Colonic mucosa (tissue), 4 donors: ENCODE data around the gene ULBP1. TPM values are rescaled to one million over a fixed set of nuclear protein-coding genes. Genes with fewer than 3 reads are reported as not detected.
"Not testable (repeated sequence)": the region's sequence is repeated elsewhere in the genome, so short reads cannot be mapped to it uniquely, and the experiment has no call there.

Experiments used
- DNase-seq: peaks from one replicate; pipeline ENCODE4 v3.0.0-alpha.2; 2020
- H3K27ac ChIP-seq: fragments of 200-600 bp; one replicate; pipeline ENCODE4 v1.8.0; 2021
- H3K27me3 ChIP-seq: fragments of 200-600 bp; one replicate; pipeline ENCODE4 v1.8.0; 2021
- H3K36me3 ChIP-seq: fragments of 200-600 bp; one replicate; pipeline ENCODE4 v1.8.0; 2021
- H3K4me1 ChIP-seq: fragments of 200-600 bp; one replicate; pipeline ENCODE4 v1.8.0; 2021; ENCODE audit warnings: mild to moderate bottlenecking
- H3K4me3 ChIP-seq: fragments of 200-600 bp; one replicate; pipeline ENCODE4 v1.8.0; 2021
- H3K9ac ChIP-seq, 2 donors: one replicate each; pipeline ENCODE4 v1.7.0; 2013; ENCODE audit warnings: control low read depth in 2 of 2, low read depth in 2 of 2, low read length in 2 of 2
- H3K9me3 ChIP-seq: fragments of 200-600 bp; one replicate; pipeline ENCODE4 v1.8.0; 2021
- intact Hi-C: fragments of 100-400 bp; cut with DNase I; formaldehyde crosslinking; loops from one replicate; pipeline ENCODE4 v1.14.1; 2022
- total RNA-seq, 2 donors: library from RNA; stranded (reverse); fragmentation: NEBNext Ultra II Directional in 1 of 2; extraction: Animal tissue kit (Norgen Biotek cat#: 25700) in 1 of 2; gene quantifications; one replicate each; pipeline ENCODE4 v1.2.1, GENCODE V29; 2021
- TF ChIP-seq, protein P1 (sequence below): fragments of 200-600 bp; IDR thresholded peaks from one replicate; pipeline ENCODE4 v1.8.0; 2022; ENCODE audit warnings: antibody characterized with exemption, mild to moderate bottlenecking
- donor health status: healthy.
- donor health status: DM: no; HTN: no; CAD: no.
- donor health status: DM: no; HTN: no; CAD: no.

ULBP1 gene
- total RNA-seq, 2 donors from 2014 or later, result not detected

DNA sequence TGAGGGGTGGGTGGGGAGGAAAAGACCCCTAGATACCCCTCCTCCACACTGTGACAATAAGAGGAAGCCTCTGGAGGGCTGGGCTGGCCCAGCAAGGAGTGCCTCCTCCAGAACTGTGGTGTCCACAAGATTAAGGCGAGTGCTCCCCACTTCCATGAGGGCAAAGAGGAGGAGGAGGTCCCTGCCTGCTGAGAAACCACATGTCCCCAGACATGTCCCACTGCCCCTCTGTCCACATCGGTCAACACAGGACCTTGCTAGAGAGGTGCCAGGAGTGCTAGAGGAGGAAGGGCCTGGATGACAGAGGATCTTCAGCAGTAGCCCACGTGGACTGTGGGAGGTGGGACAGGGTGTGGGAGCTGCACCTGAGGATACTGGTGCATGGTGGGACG is 43.9 kb upstream of the ULBP1 start:
- Histone ChIP-seq H3K27ac (no peak overlapping the region), H3K9me3 (no peaks in the 10 kb centered on the region), H3K4me3 (no peak overlapping the region), H3K36me3 (no peaks in the 10 kb centered on the region), H3K9ac (no peak overlapping the region), H3K4me1 (no peaks in the 10 kb centered on the region), H3K27me3 (no peaks in the 10 kb centered on the region)
- intact Hi-C loops, result no loop called here
- TF ChIP-seq, protein P1, sequence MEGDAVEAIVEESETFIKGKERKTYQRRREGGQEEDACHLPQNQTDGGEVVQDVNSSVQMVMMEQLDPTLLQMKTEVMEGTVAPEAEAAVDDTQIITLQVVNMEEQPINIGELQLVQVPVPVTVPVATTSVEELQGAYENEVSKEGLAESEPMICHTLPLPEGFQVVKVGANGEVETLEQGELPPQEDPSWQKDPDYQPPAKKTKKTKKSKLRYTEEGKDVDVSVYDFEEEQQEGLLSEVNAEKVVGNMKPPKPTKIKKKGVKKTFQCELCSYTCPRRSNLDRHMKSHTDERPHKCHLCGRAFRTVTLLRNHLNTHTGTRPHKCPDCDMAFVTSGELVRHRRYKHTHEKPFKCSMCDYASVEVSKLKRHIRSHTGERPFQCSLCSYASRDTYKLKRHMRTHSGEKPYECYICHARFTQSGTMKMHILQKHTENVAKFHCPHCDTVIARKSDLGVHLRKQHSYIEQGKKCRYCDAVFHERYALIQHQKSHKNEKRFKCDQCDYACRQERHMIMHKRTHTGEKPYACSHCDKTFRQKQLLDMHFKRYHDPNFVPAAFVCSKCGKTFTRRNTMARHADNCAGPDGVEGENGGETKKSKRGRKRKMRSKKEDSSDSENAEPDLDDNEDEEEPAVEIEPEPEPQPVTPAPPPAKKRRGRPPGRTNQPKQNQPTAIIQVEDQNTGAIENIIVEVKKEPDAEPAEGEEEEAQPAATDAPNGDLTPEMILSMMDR, result no peak
- DNase-seq, result no peak

DNA sequence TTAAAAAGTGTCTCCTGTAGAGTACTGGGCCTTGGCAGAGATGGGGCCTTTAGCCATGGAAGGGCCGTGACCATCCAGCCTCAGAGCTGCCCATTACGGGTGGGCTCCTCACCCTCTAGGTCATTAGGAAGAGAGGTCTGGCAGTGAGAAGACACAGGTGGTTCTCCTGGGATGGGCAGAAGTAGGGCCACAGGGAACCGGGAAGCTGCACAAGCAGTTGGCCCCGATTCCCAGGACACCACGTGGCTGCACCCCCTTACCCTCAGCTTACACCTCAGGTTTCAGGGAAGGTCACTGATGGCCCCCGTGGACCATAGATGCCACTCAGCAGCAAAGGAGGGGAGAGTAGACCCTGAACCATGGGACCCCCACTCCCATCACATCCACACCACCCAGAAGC is 42.4 kb upstream of the ULBP1 start:
- no peak for DNase-seq
- H3K36me3 ChIP-seq, result no peaks in the 10 kb centered on the region
- no peaks in the 10 kb centered on the region for H3K4me1 ChIP-seq
- H3K27ac ChIP-seq, result no peak overlapping the region
- TF ChIP-seq, protein P1, result no peak
- H3K27me3 ChIP-seq, result peaks cover 4% of the 10 kb centered on the region
- no peak overlapping the region for H3K4me3 ChIP-seq
- H3K9me3 ChIP-seq, result no peaks in the 10 kb centered on the region
- H3K9ac ChIP-seq, result no peak overlapping the region
- intact Hi-C loops, result no loop called here

DNA sequence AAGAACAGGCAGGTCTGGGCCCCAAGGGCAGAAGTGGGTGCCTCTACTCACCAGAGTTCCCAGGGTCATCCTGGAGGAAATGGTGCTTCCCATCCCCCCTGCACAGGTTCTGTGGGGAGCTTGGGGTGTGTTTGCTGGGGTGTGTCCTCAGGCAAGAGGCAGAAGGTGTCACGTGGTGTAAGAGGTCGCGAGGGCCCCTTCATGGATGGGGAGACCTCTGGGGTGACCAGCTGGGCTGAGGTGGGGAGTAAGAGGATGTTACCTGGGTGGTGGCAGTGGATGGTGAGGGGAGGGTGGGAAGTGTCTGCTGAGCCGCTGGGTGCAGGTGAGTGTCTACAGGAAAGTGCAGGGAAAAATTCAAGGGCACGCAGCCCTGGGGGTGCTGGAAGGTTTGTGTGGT is 41.7 kb upstream of the ULBP1 start:
- H3K27ac ChIP-seq, H3K9ac ChIP-seq, H3K9me3 ChIP-seq, H3K36me3 ChIP-seq, H3K4me1 ChIP-seq, intact Hi-C loops, H3K4me3 ChIP-seq, DNase-seq, H3K27me3 ChIP-seq: not testable (repeated sequence)

DNA sequence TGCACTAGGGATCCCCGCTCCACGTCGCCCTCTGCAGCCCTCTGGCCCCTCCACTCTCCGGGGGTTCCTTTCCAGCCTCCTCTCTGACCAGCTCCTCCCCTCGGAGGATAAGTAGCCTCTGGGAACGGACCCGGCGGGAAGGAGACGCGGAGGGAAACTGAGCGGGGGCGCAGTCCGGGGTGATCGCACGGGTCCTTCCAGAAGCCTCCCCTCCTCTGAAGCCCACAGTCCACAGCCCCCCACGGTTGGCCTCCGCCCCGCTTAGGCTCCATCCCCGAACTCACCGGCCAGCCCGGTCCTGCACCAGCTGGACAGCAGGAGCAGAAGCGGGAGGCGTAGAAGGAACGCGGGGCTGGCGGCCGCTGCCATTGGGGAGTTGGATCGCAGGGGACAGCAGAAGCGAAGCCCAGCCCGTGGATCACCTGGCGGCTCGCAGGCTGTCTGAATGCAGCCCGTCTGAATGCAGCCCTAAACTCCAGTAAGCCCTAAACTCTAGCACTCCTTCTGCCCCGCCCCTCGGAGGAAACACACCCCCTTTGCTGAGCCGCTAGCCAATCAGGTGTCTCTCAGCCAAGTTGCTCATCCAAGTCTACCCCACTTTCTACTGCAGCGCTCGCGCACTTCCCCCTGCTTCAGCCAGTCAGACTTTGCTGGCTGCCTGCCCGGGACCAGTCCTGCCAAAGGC is 41.0 kb upstream of the ULBP1 start, which contains the start of gene RAET1G:
Gene RAET1G (minus strand): TSS at position 480 of the 685 bp plus-strand sequence. CDS start 111 bp downstream, at position 369.
- H3K27ac ChIP-seq, result no peak within 1 kb of the TSS
- TF ChIP-seq, protein P1, result no peak
- DNase-seq, result peak; percentile 94
- peak within 1 kb of the TSS; percentile 50 for H3K4me3 ChIP-seq
- intact Hi-C loops, result no loop called here
- H3K27me3 ChIP-seq, result peaks cover 4% of the 10 kb centered on the region
- H3K9ac ChIP-seq, result peak within 1 kb of the TSS; percentile 14 to 60
- H3K4me1 ChIP-seq, result no peaks in the 10 kb centered on the region
- no peaks in the 10 kb centered on the region for H3K36me3 ChIP-seq
- H3K9me3 ChIP-seq, result no peaks in the 10 kb centered on the region

DNA sequence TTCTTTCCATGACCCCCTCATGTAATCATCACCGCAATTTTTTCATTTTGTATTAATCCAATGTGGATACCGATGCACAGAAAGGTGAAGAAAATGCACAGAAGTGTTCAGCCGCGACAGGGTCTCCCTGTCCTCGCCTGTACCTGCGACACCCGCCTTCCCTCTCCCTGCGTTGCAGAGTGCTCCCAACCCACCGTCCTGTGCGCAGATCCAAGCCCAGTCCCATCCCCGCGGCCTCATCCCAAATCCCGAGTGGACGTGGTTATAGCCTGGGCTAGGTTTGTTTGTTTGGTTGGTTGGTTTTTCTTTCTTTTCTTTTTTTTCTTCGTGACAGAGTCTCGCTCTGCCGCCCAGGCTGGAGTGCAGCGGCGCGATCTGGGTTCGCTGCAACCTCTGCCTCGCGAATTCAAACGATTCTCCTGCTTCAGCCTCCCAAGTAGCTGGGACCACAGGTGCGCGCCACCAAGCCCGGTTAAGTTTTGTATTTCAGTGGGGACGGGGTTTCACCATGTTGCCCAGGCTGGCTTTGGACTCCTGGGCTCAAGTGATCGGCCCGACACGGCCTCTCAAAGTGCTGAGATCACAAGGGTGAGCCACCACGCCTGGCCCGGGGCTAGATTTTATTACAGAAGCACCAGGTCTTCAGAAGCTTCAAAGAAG is 40.3 kb upstream of the ULBP1 start:
- peak overlapping the region in 1 of 2 donors; percentile 14 for H3K9ac ChIP-seq
- no peaks in the 10 kb centered on the region for H3K36me3 ChIP-seq
- no peak overlapping the region for H3K27ac ChIP-seq
- peaks cover 4% of the 10 kb centered on the region for H3K27me3 ChIP-seq
- TF ChIP-seq, protein P1, result no peak
- intact Hi-C loops, result no loop called here
- no peaks in the 10 kb centered on the region for H3K9me3 ChIP-seq
- H3K4me3 ChIP-seq, result peak overlapping the region; percentile 50
- H3K4me1 ChIP-seq, result no peaks in the 10 kb centered on the region
- DNase-seq, result no peak
